Measurements from ENCODE around the gene SLC51B. TPM values are rescaled to one million over a fixed set of nuclear protein-coding genes. Genes with fewer than 3 reads are reported as not detected.
"Not testable (repeated sequence)": the region's sequence is repeated elsewhere in the genome, so short reads cannot be mapped to it uniquely, and the experiment has no call there.

Gene SLC51B
- total RNA-seq, 2 donors from 2014 or later = not detected

GRCh38 chr15:65072617-65073016 is 27.4 kb downstream of the SLC51B start:
- Mint-ChIP-seq H3K36me3 (ENCODE audit: low read depth) (no peaks in the 10 kb centered on the region), H3K4me3 (no peak overlapping the region), H3K27ac (no peak overlapping the region), H3K4me1 (peaks cover 3% of the 10 kb centered on the region), H3K27me3 (peaks cover 16% of the 10 kb centered on the region)
- no peak for ATAC-seq
- H3K9me3 ChIP-seq (ENCODE audit: control insufficient read depth, low read length, poor library complexity, severe bottlenecking) = no peaks in the 10 kb centered on the region
- no peak for DNase-seq

GRCh38 chr15:65074946-65075345 is 29.8 kb downstream of the SLC51B start:
- not testable (repeated sequence) for H3K36me3 Mint-ChIP-seq (ENCODE audit: low read depth); H3K4me3 Mint-ChIP-seq; H3K9me3 ChIP-seq (ENCODE audit: control insufficient read depth, low read length, poor library complexity, severe bottlenecking); DNase-seq; H3K27ac Mint-ChIP-seq; H3K4me1 Mint-ChIP-seq; ATAC-seq
- peaks cover 26% of the 10 kb centered on the region for H3K27me3 Mint-ChIP-seq

GRCh38 chr15:65075607-65076395 is 30.6 kb downstream of the SLC51B start:
- ATAC-seq; DNase-seq; H3K27ac Mint-ChIP-seq; H3K36me3 Mint-ChIP-seq (ENCODE audit: low read depth); H3K4me3 Mint-ChIP-seq; H3K9me3 ChIP-seq (ENCODE audit: control insufficient read depth, low read length, poor library complexity, severe bottlenecking); H3K4me1 Mint-ChIP-seq: not testable (repeated sequence)
- peaks cover 26% of the 10 kb centered on the region for H3K27me3 Mint-ChIP-seq

GRCh38 chr15:65076486-65077290 is 31.5 kb downstream of the SLC51B start, which contains the start of gene KBTBD13:
TSS of gene KBTBD13 (plus strand) at chr15:65076746. CDS start at chr15:65076816, 70 bp downstream.
- H3K4me3 Mint-ChIP-seq = no peak within 1 kb of the TSS
- DNase-seq = no peak
- no peak within 1 kb of the TSS for H3K27ac Mint-ChIP-seq
- H3K9me3 ChIP-seq (ENCODE audit: control insufficient read depth, low read length, poor library complexity, severe bottlenecking) = no peaks in the 10 kb centered on the region
- H3K4me1 Mint-ChIP-seq = peaks cover 2% of the 10 kb centered on the region
- ATAC-seq = no peak
- H3K27me3 Mint-ChIP-seq = peaks cover 29% of the 10 kb centered on the region
- H3K36me3 Mint-ChIP-seq (ENCODE audit: low read depth) = peaks cover 2% of the 10 kb centered on the region

- H3K36me3 Mint-ChIP-seq (ENCODE audit: low read depth) = peaks cover 2% of the 10 kb centered on the region
- DNase-seq (no peak), ATAC-seq (no peak)
- no peak overlapping the region for H3K27ac Mint-ChIP-seq
- H3K9me3 ChIP-seq (ENCODE audit: control insufficient read depth, low read length, poor library complexity, severe bottlenecking) = no peaks in the 10 kb centered on the region
- peaks cover 5% of the 10 kb centered on the region for H3K4me1 Mint-ChIP-seq
- H3K4me3 Mint-ChIP-seq = no peak overlapping the region
- H3K27me3 Mint-ChIP-seq = peaks cover 34% of the 10 kb centered on the region
Measured at GRCh38 chr15:65077291-65077980, 32.2 kb downstream of the SLC51B start.

- Mint-ChIP-seq H3K4me1 (peaks cover 10% of the 10 kb centered on the region), H3K36me3 (ENCODE audit: low read depth) (peaks cover 6% of the 10 kb centered on the region), H3K27me3 (peaks cover 40% of the 10 kb centered on the region), H3K27ac (no peak overlapping the region), H3K4me3 (no peak overlapping the region)
- no peaks in the 10 kb centered on the region for H3K9me3 ChIP-seq (ENCODE audit: control insufficient read depth, low read length, poor library complexity, severe bottlenecking)
- peak; percentile 74 for ATAC-seq
- peak; percentile 23 to 33 (median 27) for DNase-seq
Measured at GRCh38 chr15:65077981-65078352, 32.8 kb downstream of the SLC51B start.

- no peak overlapping the region for H3K4me3 Mint-ChIP-seq
- no peak for DNase-seq
- H3K27ac Mint-ChIP-seq = no peak overlapping the region
- peaks cover 56% of the 10 kb centered on the region for H3K27me3 Mint-ChIP-seq
- H3K36me3 Mint-ChIP-seq (ENCODE audit: low read depth) = peaks cover 6% of the 10 kb centered on the region
- H3K9me3 ChIP-seq (ENCODE audit: control insufficient read depth, low read length, poor library complexity, severe bottlenecking) = no peaks in the 10 kb centered on the region
- ATAC-seq = no peak
- peaks cover 13% of the 10 kb centered on the region for H3K4me1 Mint-ChIP-seq
Measured at GRCh38 chr15:65079580-65079979, 34.4 kb downstream of the SLC51B start.

GRCh38 chr15:65081270-65081669 is 36.1 kb downstream of the SLC51B start:
- no peak overlapping the region for H3K4me3 Mint-ChIP-seq
- no peak for DNase-seq
- peaks cover 13% of the 10 kb centered on the region for H3K4me1 Mint-ChIP-seq
- no peak overlapping the region for H3K27ac Mint-ChIP-seq
- H3K27me3 Mint-ChIP-seq = peaks cover 56% of the 10 kb centered on the region
- peaks cover 6% of the 10 kb centered on the region for H3K36me3 Mint-ChIP-seq (ENCODE audit: low read depth)
- ATAC-seq = no peak
- H3K9me3 ChIP-seq (ENCODE audit: control insufficient read depth, low read length, poor library complexity, severe bottlenecking) = no peaks in the 10 kb centered on the region

GRCh38 chr15:65081758-65082157 is 36.6 kb downstream of the SLC51B start:
- Mint-ChIP-seq H3K4me3 (no peak overlapping the region), H3K27me3 (peaks cover 54% of the 10 kb centered on the region), H3K36me3 (ENCODE audit: low read depth) (peaks cover 6% of the 10 kb centered on the region), H3K27ac (no peak overlapping the region), H3K4me1 (peaks cover 13% of the 10 kb centered on the region)
- no peaks in the 10 kb centered on the region for H3K9me3 ChIP-seq (ENCODE audit: control insufficient read depth, low read length, poor library complexity, severe bottlenecking)
- DNase-seq (no peak), ATAC-seq (no peak)

- Mint-ChIP-seq H3K27me3 (peaks cover 54% of the 10 kb centered on the region), H3K36me3 (ENCODE audit: low read depth) (peaks cover 6% of the 10 kb centered on the region), H3K4me1 (peaks cover 14% of the 10 kb centered on the region), H3K27ac (peak overlapping the region; percentile 74), H3K4me3 (peak overlapping the region; percentile 21)
- DNase-seq = no peak
- peak; percentile 50 for ATAC-seq
- H3K9me3 ChIP-seq (ENCODE audit: control insufficient read depth, low read length, poor library complexity, severe bottlenecking) = no peaks in the 10 kb centered on the region
Measured at GRCh38 chr15:65082303-65082953, 37.2 kb downstream of the SLC51B start.

- H3K36me3 Mint-ChIP-seq (ENCODE audit: low read depth) = peaks cover 4% of the 10 kb centered on the region
- H3K4me3 Mint-ChIP-seq = no peak overlapping the region
- H3K27me3 Mint-ChIP-seq = peaks cover 45% of the 10 kb centered on the region
- H3K4me1 Mint-ChIP-seq = peaks cover 16% of the 10 kb centered on the region
- no peak overlapping the region for H3K27ac Mint-ChIP-seq
- H3K9me3 ChIP-seq (ENCODE audit: control insufficient read depth, low read length, poor library complexity, severe bottlenecking) = no peaks in the 10 kb centered on the region
- DNase-seq = no peak
- ATAC-seq = no peak
Measured at GRCh38 chr15:65083262-65083701, 38.1 kb downstream of the SLC51B start.

GRCh38 chr15:65084500-65085206 is 39.5 kb downstream of the SLC51B start:
- peaks cover 14% of the 10 kb centered on the region for H3K4me1 Mint-ChIP-seq
- no peak for DNase-seq
- peaks cover 4% of the 10 kb centered on the region for H3K36me3 Mint-ChIP-seq (ENCODE audit: low read depth)
- no peaks in the 10 kb centered on the region for H3K9me3 ChIP-seq (ENCODE audit: control insufficient read depth, low read length, poor library complexity, severe bottlenecking)
- H3K27ac Mint-ChIP-seq = no peak overlapping the region
- no peak for ATAC-seq
- peaks cover 33% of the 10 kb centered on the region for H3K27me3 Mint-ChIP-seq
- no peak overlapping the region for H3K4me3 Mint-ChIP-seq

All from T-helper 17 cell (primary cell).